Endodermal cell (in vitro differentiated cells): Measurements from ENCODE around the gene MAP1LC3B. TPM values are rescaled to one million over a fixed set of nuclear protein-coding genes. Genes with fewer than 3 reads are reported as not detected.

Source experiments
- DNase-seq: peaks from one replicate; pipeline ENCODE4 v3.0.0-alpha.2; 2017
- H3K27ac ChIP-seq: 2 replicates; pipeline ENCODE4 v1.5.1; 2013; ENCODE audit warnings: mild to moderate bottlenecking, low read depth, low read length, moderate library complexity
- H3K27me3 ChIP-seq: 2 replicates; pipeline ENCODE4 v1.6.1; 2013; ENCODE audit warnings: mild to moderate bottlenecking, low read length, moderate library complexity; ENCODE audit not compliant: insufficient read depth, control insufficient read depth, poor library complexity, severe bottlenecking
- H3K36me3 ChIP-seq: 2 replicates; pipeline ENCODE4 v1.7.0; 2013; ENCODE audit warnings: mild to moderate bottlenecking, low read length, moderate library complexity; ENCODE audit not compliant: control insufficient read depth, insufficient read depth
- H3K4me1 ChIP-seq: one replicate; pipeline ENCODE4 v1.7.0; 2013; ENCODE audit warnings: low read length; ENCODE audit not compliant: control insufficient read depth, insufficient read depth
- H3K4me3 ChIP-seq: 2 replicates; pipeline ENCODE4 v1.5.1; 2013; ENCODE audit warnings: mild to moderate bottlenecking, low read length, moderate library complexity
- H3K9ac ChIP-seq: 2 replicates; pipeline ENCODE4 v1.6.1; 2013; ENCODE audit warnings: mild to moderate bottlenecking, low read length, moderate library complexity; ENCODE audit not compliant: poor library complexity, severe bottlenecking; ENCODE audit errors: extremely low read depth
- H3K9me3 ChIP-seq: 2 replicates; pipeline ENCODE4 v1.6.1; 2013; ENCODE audit warnings: mild to moderate bottlenecking, low read length, moderate library complexity; ENCODE audit not compliant: control insufficient read depth
- H3K27ac Mint-ChIP-seq: 2 replicates; pipeline ENCODE4 v1.8.0; 2020; ENCODE audit warnings: mixed read lengths
- H3K27me3 Mint-ChIP-seq: 2 replicates; pipeline ENCODE4 v1.8.0; 2021; ENCODE audit warnings: mild to moderate bottlenecking, mixed read lengths; ENCODE audit not compliant: insufficient read depth
- H3K36me3 Mint-ChIP-seq: 2 replicates; pipeline ENCODE4 v1.8.0; 2020; ENCODE audit warnings: low read depth, mixed read lengths
- H3K4me1 Mint-ChIP-seq: 2 replicates; pipeline ENCODE4 v1.8.0; 2020; ENCODE audit warnings: mixed read lengths
- H3K4me3 Mint-ChIP-seq: 2 replicates; pipeline ENCODE4 v1.8.0; 2020; ENCODE audit warnings: mild to moderate bottlenecking, moderate library complexity, mixed read lengths
- H3K9me3 Mint-ChIP-seq: 2 replicates; pipeline ENCODE4 v1.8.0; 2020; ENCODE audit warnings: mild to moderate bottlenecking, mixed read lengths
- CTCF ChIP-seq: fragments of 200-600 bp; sonication (generic); conservative IDR thresholded peaks from 2 replicates; pipeline ENCODE4 v1.5.0; 2021; ENCODE audit warnings: antibody characterized with exemption, mild to moderate bottlenecking
- WGBS, 2 experiments: methylation state at CpG; one replicate each; pipeline versions ENCODE4 v1.1.5 to v1.1.7; 2013; ENCODE audit warnings: missing lambda C conversion rate in 2 of 2, mixed read lengths in 1 of 2; ENCODE audit not compliant: insufficient coverage in 1 of 2, insufficient read length in 1 of 2; 5-methylcytosine and 5-hydroxymethylcytosine counted together
- total RNA-seq, 2 donors: library from RNA; stranded (reverse); fragmentation: NEBNext Ultra II Directional in 1 of 2; extraction: Animal tissue kit (Norgen Biotek cat#: 25700) in 1 of 2; gene quantifications; 2 replicates in 1 of 2; 3 replicates in 1 of 2; pipeline ENCODE4 v1.2.1, GENCODE V29; 2021

The MAP1LC3B gene
- total RNA-seq, 2 donors from 2014 or later: 56.4 to 62.4 TPM

- Mint-ChIP-seq H3K4me1 (peaks cover 7% of the 10 kb centered on the region), H3K27me3 (no peaks in the 10 kb centered on the region), H3K27ac (no peak overlapping the region), H3K4me3 (no peak overlapping the region), H3K36me3 (peaks cover 20% of the 10 kb centered on the region), H3K9me3 (no peaks in the 10 kb centered on the region)
- Histone ChIP-seq H3K27ac (no peak overlapping the region), H3K4me1 (no peaks in the 10 kb centered on the region), H3K9ac (no peak overlapping the region), H3K4me3 (no peak overlapping the region), H3K27me3 (no peaks in the 10 kb centered on the region), H3K36me3 (peaks cover 7% of the 10 kb centered on the region), H3K9me3 (no peaks in the 10 kb centered on the region)
- DNase-seq: no peak
- peak; percentile 48 for TF ChIP-seq CTCF
- 95 to 99% methylated on average over 11 to 13 of the region's 13 CpGs for WGBS, 2 experiments
Measured at GRCh38 chr16:87347932-87348615, 44.1 kb upstream of the MAP1LC3B start.

GRCh38 chr16:87348616-87349157 lies 43.4 kb upstream of the MAP1LC3B start:
- H3K9me3 ChIP-seq: no peaks in the 10 kb centered on the region
- peaks cover 7% of the 10 kb centered on the region for H3K4me1 Mint-ChIP-seq
- H3K4me3 Mint-ChIP-seq: no peak overlapping the region
- no peak for DNase-seq
- H3K4me3 ChIP-seq: no peak overlapping the region
- no peak for TF ChIP-seq CTCF
- 92 to 97% methylated on average over 12 to 13 of the region's 13 CpGs for WGBS, 2 experiments
- H3K4me1 ChIP-seq: no peaks in the 10 kb centered on the region
- H3K36me3 ChIP-seq: peaks cover 7% of the 10 kb centered on the region
- H3K27ac Mint-ChIP-seq: no peak overlapping the region
- H3K9me3 Mint-ChIP-seq: no peaks in the 10 kb centered on the region
- H3K27me3 Mint-ChIP-seq: no peaks in the 10 kb centered on the region
- H3K27ac ChIP-seq: no peak overlapping the region
- peaks cover 19% of the 10 kb centered on the region for H3K36me3 Mint-ChIP-seq
- H3K9ac ChIP-seq: no peak overlapping the region
- no peaks in the 10 kb centered on the region for H3K27me3 ChIP-seq

- no peak for TF ChIP-seq CTCF
- no peaks in the 10 kb centered on the region for H3K9me3 ChIP-seq
- peaks cover 7% of the 10 kb centered on the region for H3K36me3 ChIP-seq
- no peaks in the 10 kb centered on the region for H3K27me3 ChIP-seq
- Mint-ChIP-seq H3K9me3 (no peaks in the 10 kb centered on the region), H3K4me1 (peaks cover 7% of the 10 kb centered on the region), H3K27ac (no peak overlapping the region), H3K27me3 (no peaks in the 10 kb centered on the region), H3K4me3 (no peak overlapping the region), H3K36me3 (peaks cover 19% of the 10 kb centered on the region)
- H3K9ac ChIP-seq: no peak overlapping the region
- no peak overlapping the region for H3K4me3 ChIP-seq
- 96 to 98% methylated on average over 6 to 8 of the region's 8 CpGs for WGBS, 2 experiments
- DNase-seq: no peak
- H3K4me1 ChIP-seq: no peaks in the 10 kb centered on the region
- H3K27ac ChIP-seq: no peak overlapping the region
Measured at GRCh38 chr16:87350031-87350430, 42.1 kb upstream of the MAP1LC3B start.
